HG02981 (cell line): ENCODE measurements around the gene ABLIM1.

Experiments
- ATAC-seq: cut with Tn5 transposase; IDR thresholded peaks from one replicate; pipeline ENCODE4 v1.9.1; 2021; ENCODE audit warnings: mild to moderate bottlenecking, moderate library complexity; ENCODE audit not compliant: unreplicated experiment

Gene ABLIM1

GRCh38 chr10:114680543-114681117 is 22.6 kb upstream of the ABLIM1 start:
- ATAC-seq = no peak

- no peak for ATAC-seq
These were observed 21.5 kb upstream of the ABLIM1 start for GRCh38 chr10:114679552-114679951.

- no peak for ATAC-seq
These were observed 20.7 kb upstream of the ABLIM1 start for GRCh38 chr10:114678820-114679219.

GRCh38 chr10:114678336-114678735 is 20.3 kb upstream of the ABLIM1 start:
- ATAC-seq = no peak

GRCh38 chr10:114674346-114674745 is 16.3 kb upstream of the ABLIM1 start:
- ATAC-seq = no peak

- ATAC-seq = no peak
These were observed 11.6 kb upstream of the ABLIM1 start for GRCh38 chr10:114669648-114670047.

GRCh38 chr10:114668375-114669080 is 10.5 kb upstream of the ABLIM1 start:
- no peak for ATAC-seq

GRCh38 chr10:114665873-114666272 is 7.8 kb upstream of the ABLIM1 start:
- ATAC-seq = no peak

- ATAC-seq = no peak
These were observed 7.3 kb upstream of the ABLIM1 start for GRCh38 chr10:114665406-114665805.

- ATAC-seq = no peak
These were observed 6.1 kb upstream of the ABLIM1 start for GRCh38 chr10:114664127-114664526.

GRCh38 chr10:114663626-114664025 is 5.6 kb upstream of the ABLIM1 start:
- ATAC-seq = no peak

- ATAC-seq = no peak
These were observed 4.7 kb upstream of the ABLIM1 start for GRCh38 chr10:114662646-114663217.

GRCh38 chr10:114661212-114661880 is 3.3 kb upstream of the ABLIM1 start:
- no peak for ATAC-seq

GRCh38 chr10:114655671-114656070 is 2.4 kb downstream of the ABLIM1 start:
- no peak for ATAC-seq

- no peak for ATAC-seq
These were observed 3.1 kb downstream of the ABLIM1 start for GRCh38 chr10:114654822-114655575.

GRCh38 chr10:114653926-114654325 is 4.1 kb downstream of the ABLIM1 start:
- ATAC-seq = no peak

- ATAC-seq = no peak
These were observed 5.4 kb downstream of the ABLIM1 start for GRCh38 chr10:114652402-114653368.

GRCh38 chr10:114650831-114651230 is 7.2 kb downstream of the ABLIM1 start:
- ATAC-seq = no peak

- no peak for ATAC-seq
These were observed 7.8 kb downstream of the ABLIM1 start for GRCh38 chr10:114650266-114650665.
